Adrenal gland (tissue), 12 donors: ENCODE results near the gene CRYBB1. TPM values are rescaled to one million over a fixed set of nuclear protein-coding genes. Genes with fewer than 3 reads are reported as not detected.
A peak's percentile ranks its signal among the peaks of the same experiment; 100 is the strongest.

Experiments used
- DNase-seq, 7 donors: peaks; one replicate each; pipeline ENCODE4 v3.0.0-alpha.2; 2019 to 2020
- H3K27ac ChIP-seq, 5 donors: fragments of 200-600 bp; sonication (generic) in 4 of 5; 1 replicate in 3 of 5; 2 replicates in 2 of 5; pipeline versions ENCODE4 v1.5.1 to v1.8.0; 2016 to 2020; ENCODE audit warnings: mild to moderate bottlenecking in 1 of 5
- H3K27me3 ChIP-seq: fragments of 200-600 bp; 2 replicates; pipeline ENCODE4 v1.8.0; 2021
- H3K36me3 ChIP-seq, 2 donors: fragments of 200-600 bp; replicated peaks in 1 of 2; 1 replicate in 1 of 2; 2 replicates in 1 of 2; pipeline versions ENCODE4 v1.5.1 to v1.8.0; 2018 to 2022
- H3K4me1 ChIP-seq, 2 donors: fragments of 200-600 bp; replicated peaks in 1 of 2; 1 replicate in 1 of 2; 2 replicates in 1 of 2; pipeline versions ENCODE4 v1.5.1 to v1.8.0; 2018 to 2021
- H3K4me3 ChIP-seq, 4 donors: fragments of 200-600 bp; sonication (generic) in 3 of 4; one replicate each; pipeline ENCODE4 v1.5.1; 2016 to 2018
- H3K9me3 ChIP-seq, 3 donors: fragments of 200-600 bp; sonication (generic) in 1 of 3; replicated peaks in 1 of 3; 1 replicate in 2 of 3; 2 replicates in 1 of 3; pipeline versions ENCODE4 v1.5.1 to v1.8.0; 2016 to 2021
- POLR2A ChIP-seq, 2 donors: fragments of 450-650 bp; IDR thresholded peaks; one replicate each; pipeline ENCODE4 v1.6.1; 2017; ENCODE audit warnings: antibody characterized with exemption in 2 of 2, mild to moderate bottlenecking in 2 of 2, moderate library complexity in 1 of 2
- WGBS, 4 donors: extraction: QIAGEN DNeasy Blood & Tissue Kit in 2 of 4; methylation state at CpG; one replicate each; pipeline versions ENCODE4 v1.1.5 to v1.1.7; 2013 to 2017; 5-methylcytosine and 5-hydroxymethylcytosine counted together
- intact Hi-C, 2 donors: fragments of 100-400 bp; cut with DNase I; formaldehyde crosslinking; loops; one replicate each; pipeline versions ENCODE4 v1.14.1 to v1.15.0; 2022 to 2023
- polyA plus RNA-seq, 3 donors: library from polyadenylated mRNA; stranded (reverse); fragments of 200-250 nt in 2 of 3; fragments of 350-450 nt in 1 of 3; fragmentation: Illumina TruSeq in 1 of 3; extraction: RNeasy Lipid Tissue Mini Kit (QIAGEN cat#74804) in 1 of 3; gene quantifications; one replicate each; pipeline ENCODE4 v1.2.3, GENCODE V29; 2013 to 2014
- total RNA-seq, 9 donors: library from RNA; depleted of rRNA in 4 of 9; stranded (reverse); fragments of >200 nt in 4 of 9; fragments of 120-200 nt in 1 of 9; fragmentation: NEBNext Ultra II Directional in 1 of 9; extraction: Animal tissue kit (Norgen Biotek cat#: 25700) in 1 of 9; gene quantifications; one replicate each; pipeline versions ENCODE4 v1.1.0 to v1.2.4, GENCODE V29; 2013 to 2023
- TF ChIP-seq, protein P1 (sequence below), 6 experiments: fragments of 450-650 bp in 4 of 6; fragments of 200-600 bp in 2 of 6; sonication (generic) in 1 of 6; IDR thresholded peaks; 1 replicate in 5 of 6; 2 replicates in 1 of 6; pipeline versions ENCODE4 v1.5.1 to v1.8.0; 2016 to 2021; ENCODE audit warnings: antibody characterized with exemption in 6 of 6, mild to moderate bottlenecking in 2 of 6, moderate library complexity in 1 of 6
- donor health status: healthy with polysubstance abuse.
- donor health status: Bipolar disorder and iron deficiency.
- donor health status: DM: yes; HTN: yes; CAD: no.
- donor health status: DM: no; HTN: no; CAD: no.
- donor health status: DM: no; HTN: no; CAD: no.
- donor health status: DM: yes; HTN: yes; CAD: no.

Gene CRYBB1
- total and polyA plus RNA-seq, 12 donors, result 0.39 to 2.6 (median 1.6) TPM

DNA sequence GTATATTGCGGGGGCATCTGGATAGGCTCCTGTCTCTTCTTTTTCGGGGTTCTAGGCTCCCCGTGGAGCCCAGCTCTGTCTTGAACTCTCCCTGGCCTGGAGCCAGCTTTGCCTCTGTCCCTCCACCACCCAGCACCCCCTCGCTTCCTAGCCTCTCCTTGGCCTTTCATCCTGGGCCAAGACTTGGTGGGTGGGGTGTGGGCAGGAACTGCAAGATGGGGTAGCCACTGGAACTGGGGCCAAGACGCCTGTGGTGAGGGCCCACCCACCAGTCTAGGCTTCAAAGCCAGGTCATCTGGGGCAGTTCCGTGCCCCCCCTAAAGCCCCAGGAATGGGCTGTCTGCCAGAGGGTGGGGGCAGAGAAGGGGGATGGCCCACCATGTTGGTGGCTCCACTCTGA is 1.7 kb upstream of the CRYBB1 start:
- H3K4me3 ChIP-seq, result no peak overlapping the region
- WGBS, 4 donors, result 43 to 52% (median 49%) methylated on average over 2 to 6 of the region's 6 CpGs
- TF ChIP-seq, protein P1, sequence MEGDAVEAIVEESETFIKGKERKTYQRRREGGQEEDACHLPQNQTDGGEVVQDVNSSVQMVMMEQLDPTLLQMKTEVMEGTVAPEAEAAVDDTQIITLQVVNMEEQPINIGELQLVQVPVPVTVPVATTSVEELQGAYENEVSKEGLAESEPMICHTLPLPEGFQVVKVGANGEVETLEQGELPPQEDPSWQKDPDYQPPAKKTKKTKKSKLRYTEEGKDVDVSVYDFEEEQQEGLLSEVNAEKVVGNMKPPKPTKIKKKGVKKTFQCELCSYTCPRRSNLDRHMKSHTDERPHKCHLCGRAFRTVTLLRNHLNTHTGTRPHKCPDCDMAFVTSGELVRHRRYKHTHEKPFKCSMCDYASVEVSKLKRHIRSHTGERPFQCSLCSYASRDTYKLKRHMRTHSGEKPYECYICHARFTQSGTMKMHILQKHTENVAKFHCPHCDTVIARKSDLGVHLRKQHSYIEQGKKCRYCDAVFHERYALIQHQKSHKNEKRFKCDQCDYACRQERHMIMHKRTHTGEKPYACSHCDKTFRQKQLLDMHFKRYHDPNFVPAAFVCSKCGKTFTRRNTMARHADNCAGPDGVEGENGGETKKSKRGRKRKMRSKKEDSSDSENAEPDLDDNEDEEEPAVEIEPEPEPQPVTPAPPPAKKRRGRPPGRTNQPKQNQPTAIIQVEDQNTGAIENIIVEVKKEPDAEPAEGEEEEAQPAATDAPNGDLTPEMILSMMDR (IDR thresholded peaks at IDR 0.05), result no peak

GRCh38 chr22:26618455-26618854 is 628 bp upstream of the CRYBB1 start:
- no peaks in the 10 kb centered on the region for H3K36me3 ChIP-seq
- H3K27me3 ChIP-seq, result peaks cover 9% of the 10 kb centered on the region
- TF ChIP-seq, protein P1 (IDR thresholded peaks at IDR 0.05), result no peak
- TF ChIP-seq POLR2A (IDR thresholded peaks at IDR 0.05), result no peak
- 78 to 87% (median 84%) methylated on average over 7 to 8 of the region's 8 CpGs for WGBS, 4 donors
- H3K9me3 ChIP-seq, result no peaks in the 10 kb centered on the region
- intact Hi-C loops, result no loop called here
- H3K4me3 ChIP-seq, result no peak overlapping the region
- no peak for DNase-seq
- H3K27ac ChIP-seq, result peak overlapping the region in 1 of 5 donors; percentile 2
- no peaks in the 10 kb centered on the region for H3K4me1 ChIP-seq

More for the DNA sequence above, 1.7 kb upstream of the CRYBB1 start:
- no peak overlapping the region for H3K27ac ChIP-seq
- H3K27me3 ChIP-seq, result peaks cover 9% of the 10 kb centered on the region
- H3K9me3 ChIP-seq, result no peaks in the 10 kb centered on the region
- DNase-seq, result peak in 1 of 7 donors; percentile 23
- no peaks in the 10 kb centered on the region for H3K4me1 ChIP-seq
- intact Hi-C loops, result no loop called here
- no peaks in the 10 kb centered on the region for H3K36me3 ChIP-seq

DNA sequence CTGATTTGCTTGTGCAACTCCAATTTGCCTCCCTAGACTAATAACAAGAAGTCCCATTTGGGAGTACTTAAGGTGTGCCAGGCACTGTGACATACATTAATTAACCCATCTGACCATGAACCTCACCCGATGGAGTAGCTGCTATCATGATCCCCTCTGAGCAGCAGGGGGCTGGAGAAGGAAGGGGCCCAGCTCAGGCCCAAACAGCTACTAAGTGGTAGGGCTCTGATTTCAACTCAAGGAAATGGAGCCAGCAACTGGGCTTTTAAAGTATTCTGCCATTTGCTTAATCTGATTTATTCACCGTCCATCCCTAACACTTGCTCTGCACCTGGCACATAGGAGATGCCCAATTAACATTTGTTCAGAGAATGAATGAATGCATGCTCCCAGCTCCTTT is 1.2 kb downstream of the CRYBB1 start:
- no peaks in the 10 kb centered on the region for H3K36me3 ChIP-seq
- TF ChIP-seq POLR2A (IDR thresholded peaks at IDR 0.05), result no peak
- TF ChIP-seq, protein P1 (IDR thresholded peaks at IDR 0.05), result no peak
- H3K27ac ChIP-seq, result no peak overlapping the region
- H3K9me3 ChIP-seq, result no peaks in the 10 kb centered on the region
- H3K27me3 ChIP-seq, result peaks cover 9% of the 10 kb centered on the region
- H3K4me3 ChIP-seq, result no peak overlapping the region
- H3K4me1 ChIP-seq, result no peaks in the 10 kb centered on the region
- 62 to 74% (median 71%) methylated on average over 2 of the region's 2 CpGs for WGBS, 4 donors
- DNase-seq, result no peak
- intact Hi-C loops, result no loop called here

DNA sequence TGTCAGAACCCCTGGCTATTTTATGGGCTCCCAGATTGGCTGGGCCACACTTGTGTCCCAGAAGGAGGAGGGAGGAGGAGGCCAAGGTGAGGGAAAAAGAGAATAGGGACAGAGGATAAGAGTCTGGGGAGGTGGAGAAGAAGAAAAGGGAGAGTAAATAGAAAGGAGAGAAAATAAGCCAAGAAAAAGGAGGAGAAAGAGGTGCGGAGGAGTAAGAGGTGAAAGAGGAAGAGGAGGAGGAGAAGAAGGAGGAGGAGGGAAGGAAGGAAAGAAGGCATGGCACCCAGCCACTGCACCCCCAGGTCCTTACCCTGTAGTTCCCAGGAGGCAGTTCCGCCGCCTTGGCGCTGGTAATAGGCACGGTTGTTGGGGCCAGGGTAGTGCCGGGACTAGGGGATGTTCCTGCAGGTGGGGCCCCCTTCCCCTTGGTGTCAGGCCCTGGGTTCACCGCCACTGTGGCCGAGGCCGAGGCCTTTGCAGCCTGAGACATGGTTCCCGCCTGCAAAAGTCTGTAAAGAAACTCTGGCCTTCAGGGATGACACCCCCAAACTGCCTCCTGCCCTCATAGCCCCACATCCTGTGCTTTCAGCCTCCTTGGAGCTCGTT is 1.9 kb downstream of the CRYBB1 start:
- no peak for TF ChIP-seq POLR2A (IDR thresholded peaks at IDR 0.05)
- TF ChIP-seq, protein P1 (IDR thresholded peaks at IDR 0.05), result no peak
- H3K27me3 ChIP-seq, result peaks cover 9% of the 10 kb centered on the region
- H3K4me1 ChIP-seq, result no peaks in the 10 kb centered on the region
- intact Hi-C loops, result no loop called here
- H3K36me3 ChIP-seq, result no peaks in the 10 kb centered on the region
- no peak overlapping the region for H3K4me3 ChIP-seq
- H3K9me3 ChIP-seq, result no peaks in the 10 kb centered on the region
- WGBS, 4 donors, result 74 to 84% (median 77%) methylated on average over 7 to 11 of the region's 11 CpGs
- no peak overlapping the region for H3K27ac ChIP-seq
- no peak for DNase-seq
